IMR-90 (cell line): ENCODE measurements around the gene CUL1. TPM values are rescaled to one million over a fixed set of nuclear protein-coding genes. Genes with fewer than 3 reads are reported as not detected.

Source experiments
- ATAC-seq: fragments of 200-7000 bp; cut with Tn5 transposase; 2 replicates; pipeline ENCODE4 v1.9.1; 2020; ENCODE audit warnings: low read depth, mild to moderate bottlenecking, moderate library complexity
- BruUV-seq: library from RNA; stranded (reverse); fragments of 400-500 nt; replicated peaks from 2 replicates; lab custom pipeline; 2021; lab: Mats Ljungman, UMichigan
- CTCF ChIA-PET: fragments of 300-600 bp; formaldehyde crosslinking; extraction: SDS; loops from one replicate; lab custom pipeline; 2021; ENCODE audit warnings: antibody characterized with exemption; lab: Yijun Ruan, JAX
- POLR2A ChIA-PET: fragments of 300-600 bp; sonication (Branson Sonifier 250); formaldehyde crosslinking; loops from one replicate; lab custom pipeline; 2022; ENCODE audit warnings: antibody characterized with exemption; ENCODE audit not compliant: unreplicated experiment; lab: Charles Lee
- DNase-seq: peaks from one replicate; pipeline ENCODE4 v3.0.0; 2013
- H2AFZ ChIP-seq: replicated peaks from 2 replicates; pipeline ENCODE3; 2013; ENCODE audit warnings: low read length, mild to moderate bottlenecking; ENCODE audit not compliant: poor library complexity
- H2AK5ac ChIP-seq: 2 replicates; pipeline ENCODE4 v1.6.1; 2013; ENCODE audit warnings: low read depth, low read length, inconsistent platforms
- H2AK9ac ChIP-seq: replicated peaks from 2 replicates; pipeline ENCODE3; 2013; ENCODE audit warnings: mild to moderate bottlenecking, low read depth, low read length, moderate library complexity; ENCODE audit not compliant: poor library complexity
- H2BK120ac ChIP-seq: 2 replicates; pipeline ENCODE4 v1.6.1; 2013; ENCODE audit warnings: low read depth, low read length, inconsistent platforms
- H2BK15ac ChIP-seq: 3 replicates; pipeline ENCODE4 v1.6.1; 2013; ENCODE audit warnings: low read depth, low read length, inconsistent platforms
- H2BK20ac ChIP-seq: 2 replicates; pipeline ENCODE4 v1.6.1; 2013; ENCODE audit warnings: low read depth, mild to moderate bottlenecking, inconsistent platforms, low read length, moderate library complexity
- H2BK5ac ChIP-seq: 2 replicates; pipeline ENCODE4 v1.6.1; 2013; ENCODE audit warnings: mild to moderate bottlenecking, low read depth, low read length, inconsistent platforms; ENCODE audit not compliant: poor library complexity, severe bottlenecking
- H3K14ac ChIP-seq: replicated peaks from 2 replicates; pipeline ENCODE4 v1.6.1; 2013; ENCODE audit warnings: low read depth, low read length, inconsistent platforms
- H3K18ac ChIP-seq: 2 replicates; pipeline ENCODE4 v1.6.1; 2013; ENCODE audit warnings: low read depth, low read length, control low read depth
- H3K23ac ChIP-seq: 2 replicates; pipeline ENCODE4 v1.6.1; 2013; ENCODE audit warnings: low read depth, low read length, inconsistent platforms
- H3K27ac ChIP-seq: 2 replicates; pipeline ENCODE4 v1.5.1; 2013; ENCODE audit warnings: mild to moderate bottlenecking, control low read depth, low read length; ENCODE audit not compliant: insufficient read depth
- H3K27me3 ChIP-seq: 2 replicates; pipeline ENCODE4 v1.6.1; 2013; ENCODE audit warnings: low read length; ENCODE audit not compliant: control insufficient read depth, insufficient read depth
- H3K36me3 ChIP-seq: 2 replicates; pipeline ENCODE4 v1.6.1; 2013; ENCODE audit warnings: low read length, mixed read lengths; ENCODE audit not compliant: control insufficient read depth, insufficient read depth
- H3K4ac ChIP-seq: 2 replicates; pipeline ENCODE4 v1.6.1; 2013; ENCODE audit warnings: low read depth, low read length, inconsistent platforms
- H3K4me1 ChIP-seq: 2 replicates; pipeline ENCODE4 v1.6.1; 2013; ENCODE audit warnings: low read length, mixed read lengths; ENCODE audit not compliant: control insufficient read depth, insufficient read depth
- H3K4me2 ChIP-seq: 2 replicates; pipeline ENCODE4 v1.6.1; 2013; ENCODE audit warnings: low read depth, mild to moderate bottlenecking, control low read depth, low read length, moderate library complexity
- H3K4me3 ChIP-seq: 2 replicates; pipeline ENCODE4 v1.5.1; 2013; ENCODE audit warnings: low read depth, mild to moderate bottlenecking, control low read depth, low read length, moderate library complexity; ENCODE audit not compliant: insufficient read depth
- H3K56ac ChIP-seq: 2 replicates; pipeline ENCODE4 v1.6.1; 2013; ENCODE audit warnings: low read length, inconsistent platforms; ENCODE audit not compliant: insufficient read depth; ENCODE audit errors: extremely low read depth
- H3K79me1 ChIP-seq, 2 experiments: 2 replicates each; pipeline ENCODE4 v1.6.1; 2013; ENCODE audit warnings: low read length in 2 of 2, inconsistent platforms in 1 of 2, low read depth in 1 of 2
- H3K9ac ChIP-seq: 2 replicates; pipeline ENCODE4 v1.6.1; 2013; ENCODE audit warnings: low read depth, low read length, control low read depth
- H3K9me1 ChIP-seq: 2 replicates; pipeline ENCODE4 v1.6.1; 2013; ENCODE audit warnings: low read length, inconsistent platforms; ENCODE audit not compliant: insufficient read depth
- H3K9me3 ChIP-seq: 2 replicates; pipeline ENCODE4 v1.6.1; 2013; ENCODE audit warnings: low read length; ENCODE audit not compliant: control insufficient read depth, insufficient read depth
- H4K20me1 ChIP-seq: 2 replicates; pipeline ENCODE4 v1.6.1; 2013; ENCODE audit warnings: low read length, inconsistent platforms; ENCODE audit not compliant: insufficient read depth
- H4K5ac ChIP-seq: 2 replicates; pipeline ENCODE4 v1.6.1; 2013; ENCODE audit warnings: mild to moderate bottlenecking, low read depth, low read length, control low read depth
- H4K8ac ChIP-seq, 2 experiments: 2 replicates each; pipeline ENCODE4 v1.6.1; 2013; ENCODE audit warnings: low read depth in 2 of 2, low read length in 2 of 2, control low read depth in 1 of 2, inconsistent platforms in 1 of 2
- H4K91ac ChIP-seq: 2 replicates; pipeline ENCODE4 v1.6.1; 2013; ENCODE audit warnings: low read depth, low read length, inconsistent platforms; ENCODE audit not compliant: insufficient read depth
- CEBPB ChIP-seq: IDR thresholded peaks from 2 replicates; pipeline ENCODE4 v1.6.1; 2012; ENCODE audit warnings: low read depth, low read length, improper control_type of control experiment
- CHD1 ChIP-seq: IDR thresholded peaks from 2 replicates; pipeline ENCODE4 v1.6.1; 2012; ENCODE audit warnings: low read depth, low read length, improper control_type of control experiment
- NFE2L2 ChIP-seq: fragments of 150-350 bp; IDR thresholded peaks from 2 replicates; pipeline ENCODE4 v1.6.1; 2016; ENCODE audit warnings: low read depth, mild to moderate bottlenecking, low read length
- POLR2A ChIP-seq: IDR thresholded peaks from 2 replicates; pipeline ENCODE4 v1.6.1; 2012; ENCODE audit warnings: mild to moderate bottlenecking, low read depth, low read length
- RAD21 ChIP-seq: IDR thresholded peaks from 2 replicates; pipeline ENCODE4 v1.6.1; 2012; ENCODE audit warnings: low read length, improper control_type of control experiment
- WGBS, 2 experiments: methylation state at CpG; one replicate each; pipeline versions ENCODE4 v1.1.5 to v1.1.7; 2013; ENCODE audit warnings: missing lambda C conversion rate in 2 of 2; ENCODE audit not compliant: insufficient read length in 1 of 2; ENCODE audit errors: extremely low coverage in 2 of 2; 5-methylcytosine and 5-hydroxymethylcytosine counted together
- dilution Hi-C: fragments of 300-500 bp; cut with HindIII; formaldehyde crosslinking; loops from one replicate; pipeline ENCODE4 v1.14.3; 2018; ENCODE audit warnings: low sequenced_read_pairs; ENCODE audit not compliant: unreplicated experiment
- in situ Hi-C: fragments of 300-500 bp; cut with MboI; formaldehyde crosslinking; loops from 3 replicates; pipeline ENCODE4 v1.14.3; 2019; ENCODE audit warnings: low sequenced_read_pairs, inconsistent platforms, mixed read lengths
- intact Hi-C: fragments of 100-400 bp; cut with micrococcal nuclease; formaldehyde crosslinking; loops from 2 replicates; pipeline ENCODE4 v1.10.0; 2022
- polyA plus RNA-seq, 3 experiments: library from polyadenylated mRNA; depleted of rRNA; stranded (reverse); fragments of >200 nt; gene quantifications; 2 replicates each; pipeline ENCODE4 v1.2.3, GENCODE V29; 2012; ENCODE audit warnings: low replicate concordance in 1 of 3
- total RNA-seq: library from RNA; depleted of rRNA; stranded (reverse); fragments of >200 nt; gene quantifications from 2 replicates; pipeline ENCODE4 v1.2.3, GENCODE V29; 2012
- TF ChIP-seq, protein P1 (sequence below): fragments of 150-350 bp; IDR thresholded peaks from 2 replicates; pipeline ENCODE4 v1.6.1; 2016; ENCODE audit warnings: low read depth, mild to moderate bottlenecking, low read length, moderate library complexity, borderline replicate concordance
- TF ChIP-seq, protein P2 (sequence below): conservative IDR thresholded peaks from 2 replicates; pipeline ENCODE4 v1.5.1; 2012; ENCODE audit warnings: mild to moderate bottlenecking, low read depth, low read length, improper control_type of control experiment

CUL1 gene
- total and polyA plus RNA-seq, 2 of the 4 experiments (the other 2 are of a cell fraction): 44.0 to 46.2 TPM

DNA sequence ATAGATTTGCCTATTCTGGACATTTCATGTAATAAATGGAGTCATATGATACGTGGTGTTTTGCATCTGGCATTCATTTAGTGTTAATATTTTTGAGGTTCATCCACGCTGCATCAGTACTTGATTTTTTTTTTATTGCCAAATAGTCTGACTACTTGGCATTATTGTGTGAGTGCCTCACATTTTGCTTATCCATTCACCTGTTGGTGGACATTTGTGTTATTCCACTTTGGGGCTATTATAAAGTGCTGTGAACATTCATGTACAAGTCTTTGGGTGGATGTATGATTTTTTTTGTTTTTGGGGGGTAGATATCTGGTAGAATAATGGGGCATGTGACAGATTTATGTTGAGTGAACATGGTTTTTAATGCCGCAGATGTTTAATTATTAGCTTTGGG is 19.7 kb downstream of the CUL1 start:
- H2AK9ac ChIP-seq: no peak overlapping the region
- H3K9ac ChIP-seq: no peak overlapping the region
- no peak overlapping the region for H3K4me2 ChIP-seq
- POLR2A ChIA-PET: no interaction called here
- H3K4me1 ChIP-seq: peaks cover 19% of the 10 kb centered on the region
- H3K27ac ChIP-seq: no peak overlapping the region
- no peaks in the 10 kb centered on the region; the same call in 1 of the 2 replicates for H3K36me3 ChIP-seq
- in situ Hi-C loops: no loop called here
- H2BK5ac ChIP-seq: no peak overlapping the region
- TF ChIP-seq RAD21: no peak
- no peak for TF ChIP-seq CHD1
- no peak for TF ChIP-seq NFE2L2
- TF ChIP-seq, protein P1, sequence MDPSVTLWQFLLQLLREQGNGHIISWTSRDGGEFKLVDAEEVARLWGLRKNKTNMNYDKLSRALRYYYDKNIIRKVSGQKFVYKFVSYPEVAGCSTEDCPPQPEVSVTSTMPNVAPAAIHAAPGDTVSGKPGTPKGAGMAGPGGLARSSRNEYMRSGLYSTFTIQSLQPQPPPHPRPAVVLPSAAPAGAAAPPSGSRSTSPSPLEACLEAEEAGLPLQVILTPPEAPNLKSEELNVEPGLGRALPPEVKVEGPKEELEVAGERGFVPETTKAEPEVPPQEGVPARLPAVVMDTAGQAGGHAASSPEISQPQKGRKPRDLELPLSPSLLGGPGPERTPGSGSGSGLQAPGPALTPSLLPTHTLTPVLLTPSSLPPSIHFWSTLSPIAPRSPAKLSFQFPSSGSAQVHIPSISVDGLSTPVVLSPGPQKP: no peak
- TF ChIP-seq, protein P2, sequence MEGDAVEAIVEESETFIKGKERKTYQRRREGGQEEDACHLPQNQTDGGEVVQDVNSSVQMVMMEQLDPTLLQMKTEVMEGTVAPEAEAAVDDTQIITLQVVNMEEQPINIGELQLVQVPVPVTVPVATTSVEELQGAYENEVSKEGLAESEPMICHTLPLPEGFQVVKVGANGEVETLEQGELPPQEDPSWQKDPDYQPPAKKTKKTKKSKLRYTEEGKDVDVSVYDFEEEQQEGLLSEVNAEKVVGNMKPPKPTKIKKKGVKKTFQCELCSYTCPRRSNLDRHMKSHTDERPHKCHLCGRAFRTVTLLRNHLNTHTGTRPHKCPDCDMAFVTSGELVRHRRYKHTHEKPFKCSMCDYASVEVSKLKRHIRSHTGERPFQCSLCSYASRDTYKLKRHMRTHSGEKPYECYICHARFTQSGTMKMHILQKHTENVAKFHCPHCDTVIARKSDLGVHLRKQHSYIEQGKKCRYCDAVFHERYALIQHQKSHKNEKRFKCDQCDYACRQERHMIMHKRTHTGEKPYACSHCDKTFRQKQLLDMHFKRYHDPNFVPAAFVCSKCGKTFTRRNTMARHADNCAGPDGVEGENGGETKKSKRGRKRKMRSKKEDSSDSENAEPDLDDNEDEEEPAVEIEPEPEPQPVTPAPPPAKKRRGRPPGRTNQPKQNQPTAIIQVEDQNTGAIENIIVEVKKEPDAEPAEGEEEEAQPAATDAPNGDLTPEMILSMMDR: no peak
- no peak for TF ChIP-seq POLR2A
- no peak for TF ChIP-seq CEBPB
- no peak overlapping the region for H3K14ac ChIP-seq
- dilution Hi-C loops: no loop called here
- H3K18ac ChIP-seq: no peak overlapping the region
- CTCF ChIA-PET: no interaction called here
- ATAC-seq (no peak), DNase-seq (no peak)
- peaks cover 86% of the 10 kb centered on the region for H4K20me1 ChIP-seq
- no peak overlapping the region for H2AFZ ChIP-seq
- peaks cover 24 to 64% of the 10 kb centered on the region in 2 experiments for H3K79me1 ChIP-seq
- H3K23ac ChIP-seq: no peak overlapping the region
- H2BK15ac ChIP-seq: no peak overlapping the region
- H3K4me3 ChIP-seq: no peak overlapping the region
- H3K9me1 ChIP-seq: peaks cover 34% of the 10 kb centered on the region
- H4K91ac ChIP-seq: no peak overlapping the region
- no peaks in the 10 kb centered on the region for H3K27me3 ChIP-seq
- 80% methylated on average over 1 of the region's 3 CpGs; no CpG with 5 or more reads in 1 of the 2 experiments for WGBS, 2 experiments
- H2BK20ac ChIP-seq: no peak overlapping the region
- H2AK5ac ChIP-seq: no peak overlapping the region
- no peak overlapping the region for H4K8ac ChIP-seq
- no peaks in the 10 kb centered on the region for H3K9me3 ChIP-seq
- H4K5ac ChIP-seq: no peak overlapping the region
- BruUV-seq: no TSS peak
- H2BK120ac ChIP-seq: no peak overlapping the region
- intact Hi-C loops: no loop called here
- no peak overlapping the region for H3K56ac ChIP-seq
- H3K4ac ChIP-seq: no peak overlapping the region
